Left ventricle myocardium superior (tissue), 1 donor: ENCODE measurements around the gene SF3B3. TPM values are rescaled to one million over a fixed set of nuclear protein-coding genes. Genes with fewer than 3 reads are reported as not detected.
A peak's percentile ranks its signal among the peaks of the same experiment; 100 is the strongest.

Experiments used
- ATAC-seq: fragments of 200-7000 bp; cut with Tn5 transposase; one replicate; pipeline ENCODE4 v1.9.1; 2020; ENCODE audit warnings: mild to moderate bottlenecking, moderate library complexity
- DNase-seq: peaks from one replicate; pipeline ENCODE4 v3.0.0-alpha.2; 2020
- intact Hi-C: fragments of 100-400 bp; cut with micrococcal nuclease; formaldehyde crosslinking; loops from one replicate; pipeline ENCODE4 v1.11.0; 2022
- total RNA-seq: library from RNA; stranded (reverse); fragmentation: NEBNext Ultra II Directional; extraction: Animal tissue kit (Norgen Biotek cat#: 25700); gene quantifications from one replicate; pipeline ENCODE4 v1.2.1, GENCODE V29; 2021
- donor health status: DM: no; HTN: yes; CAD: no; lungs with severe emphysema.

The SF3B3 gene
- total RNA-seq, 1 donor from 2014 or later: 146 TPM

GRCh38 chr16:70553645-70554044 lies 30.0 kb downstream of the SF3B3 start:
- intact Hi-C loops: no loop called here
- DNase-seq: no peak
- ATAC-seq: peak; percentile 63

- ATAC-seq (peak; percentile 59), DNase-seq (no peak)
- intact Hi-C loops: no loop called here
Observed at GRCh38 chr16:70556063-70556462, 32.4 kb downstream of the SF3B3 start.

GRCh38 chr16:70561623-70562022 lies 38.0 kb downstream of the SF3B3 start:
- intact Hi-C loops: no loop called here
- no peak for ATAC-seq
- no peak for DNase-seq

- ATAC-seq: no peak
- DNase-seq: no peak
- intact Hi-C loops: no loop called here
Observed at GRCh38 chr16:70563636-70564035, 40.0 kb downstream of the SF3B3 start.

GRCh38 chr16:70565053-70565452 lies 41.4 kb downstream of the SF3B3 start:
- DNase-seq (no peak), ATAC-seq (peak; percentile 48)
- intact Hi-C loops: no loop called here

GRCh38 chr16:70568601-70569237 lies 45.1 kb downstream of the SF3B3 start:
- DNase-seq (no peak), ATAC-seq (no peak)
- intact Hi-C loops: no loop called here

GRCh38 chr16:70569752-70570151 lies 46.1 kb downstream of the SF3B3 start:
- intact Hi-C loops: no loop called here
- no peak for ATAC-seq
- no peak for DNase-seq

GRCh38 chr16:70570967-70571570 lies 47.5 kb downstream of the SF3B3 start:
- intact Hi-C loops: no loop called here
- DNase-seq: no peak
- ATAC-seq: no peak

- no peak for DNase-seq
- no peak for ATAC-seq
- intact Hi-C loops: no loop called here
Observed at GRCh38 chr16:70571623-70572022, 48.0 kb downstream of the SF3B3 start.

- DNase-seq: no peak
- intact Hi-C loops: no loop called here
- no peak for ATAC-seq
Observed at GRCh38 chr16:70572050-70572925, 48.7 kb downstream of the SF3B3 start.

- intact Hi-C loops: no loop called here
- DNase-seq (no peak), ATAC-seq (peak; percentile 28)
Observed at GRCh38 chr16:70572926-70573270, 49.3 kb downstream of the SF3B3 start.

GRCh38 chr16:70573451-70574121 lies 50.0 kb downstream of the SF3B3 start:
- intact Hi-C loops: no loop called here
- peak; percentile 63 for DNase-seq
- peak; percentile 79 for ATAC-seq

- no peak for DNase-seq
- intact Hi-C loops: no loop called here
Observed at GRCh38 chr16:70574595-70575271, 51.1 kb downstream of the SF3B3 start.

GRCh38 chr16:70575376-70575775 lies 51.8 kb downstream of the SF3B3 start:
- intact Hi-C loops: no loop called here
- DNase-seq (no peak), ATAC-seq (no peak)

More at GRCh38 chr16:70574595-70575271, 51.1 kb downstream of the SF3B3 start:
- ATAC-seq: no peak

- no peak for DNase-seq
- ATAC-seq: no peak
- intact Hi-C loops: no loop called here
Observed at GRCh38 chr16:70576431-70577255, 53.0 kb downstream of the SF3B3 start.

GRCh38 chr16:70577256-70577698 lies 53.7 kb downstream of the SF3B3 start:
- ATAC-seq (no peak), DNase-seq (no peak)
- intact Hi-C loops: no loop called here

- intact Hi-C loops: no loop called here
- no peak for ATAC-seq
Observed at GRCh38 chr16:70578035-70578434, 54.4 kb downstream of the SF3B3 start.

GRCh38 chr16:70579248-70579647 lies 55.6 kb downstream of the SF3B3 start:
- intact Hi-C loops: no loop called here
- no peak for ATAC-seq
- no peak for DNase-seq

More at GRCh38 chr16:70578035-70578434, 54.4 kb downstream of the SF3B3 start:
- DNase-seq: no peak
